ENCODE data around the gene TBC1D16.

GRCh38 chr17:80084773-80085172 is 49.1 kb upstream of the TBC1D16 start:
- TF ChIP-seq CTCF (IDR thresholded peaks at IDR 0.05), result no peak
- TF ChIP-seq POLR2A (IDR thresholded peaks at IDR 0.05), result no peak
